Measurements from ENCODE around the gene GPR39. TPM values are rescaled to one million over a fixed set of nuclear protein-coding genes. Genes with fewer than 3 reads are reported as not detected.

The GPR39 gene
- total RNA-seq, 3 donors from 2014 or later (not counting 1 experiment from before 2014, with no cell fraction given), result not detected

GRCh38 chr2:132645176-132645575 lies 228.6 kb downstream of the GPR39 start:
- no peak for TF ChIP-seq CTCF (IDR thresholded peaks at IDR 0.05)
- intact Hi-C loops (cut with micrococcal nuclease), result no loop called here
- H3K4me3 ChIP-seq (ENCODE audit: low read length), result no peak overlapping the region
- no peaks in the 10 kb centered on the region for H3K4me1 Mint-ChIP-seq
- DNase-seq (no peak), ATAC-seq (no peak)
- H3K27me3 ChIP-seq (ENCODE audit: control insufficient read depth, insufficient read depth, low read length), result no peaks in the 10 kb centered on the region
- H3K4me1 ChIP-seq (ENCODE audit: control insufficient read depth, insufficient read depth, low read length), result no peaks in the 10 kb centered on the region
- H3K9me3 ChIP-seq (ENCODE audit: control insufficient read depth, insufficient read depth, low read length), result no peaks in the 10 kb centered on the region
- no peaks in the 10 kb centered on the region for H3K36me3 Mint-ChIP-seq
- no peak overlapping the region for H3K27ac Mint-ChIP-seq
- H3K9me3 Mint-ChIP-seq, result peaks cover 0 to 2% of the 10 kb centered on the region in 2 donors
- no peak overlapping the region for H3K4me3 Mint-ChIP-seq
- H3K27me3 Mint-ChIP-seq (ENCODE audit: low read depth in 2 of 2), result peaks cover 0 to 3% of the 10 kb centered on the region in 2 donors
- no peaks in the 10 kb centered on the region for H3K36me3 ChIP-seq (ENCODE audit: control insufficient read depth, insufficient read depth, low read length)
- no peak overlapping the region for H3K27ac ChIP-seq (ENCODE audit: low read length)
- WGBS (ENCODE audit: insufficient coverage), result 89% methylated on average over 35 of the region's 35 CpGs

DNA sequence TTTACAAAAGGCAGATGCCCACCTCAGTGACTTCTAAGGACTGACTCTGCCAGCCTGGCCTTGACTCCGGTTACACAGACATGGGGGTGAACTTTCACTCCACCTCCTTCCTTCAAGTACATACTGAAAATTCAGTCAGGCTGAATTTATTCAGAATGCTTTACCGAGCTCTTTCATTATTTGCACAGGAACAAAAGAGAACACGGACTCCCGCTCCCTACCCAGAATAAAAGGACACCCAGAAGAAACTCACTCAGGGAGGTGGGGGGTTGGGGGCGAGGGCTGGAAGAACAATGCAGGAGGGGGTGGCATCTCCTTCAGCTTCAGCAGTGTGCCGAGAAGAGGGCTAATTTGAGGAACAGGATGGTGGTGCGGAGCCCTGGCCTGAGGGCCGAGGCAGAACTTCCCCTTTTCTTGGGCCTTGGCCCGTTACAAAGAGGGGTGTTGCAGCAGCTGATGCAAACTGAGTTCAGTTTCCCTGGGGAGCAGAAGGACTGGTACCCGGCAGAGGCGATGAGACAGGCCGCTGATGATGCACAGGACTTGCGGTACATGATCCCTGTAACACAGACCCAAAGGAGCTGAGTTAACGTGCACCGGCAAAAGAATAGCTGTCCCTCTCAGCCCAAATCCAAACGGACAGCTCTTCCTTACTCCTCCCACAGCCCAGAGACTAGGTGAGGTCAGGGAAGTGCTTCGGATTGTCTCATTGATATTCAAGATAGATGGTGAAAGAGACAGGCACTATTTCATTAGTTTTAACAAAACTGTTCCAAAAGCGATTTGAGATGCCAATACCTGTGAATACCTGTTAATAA lies 229.3 kb downstream of the GPR39 start:
- peaks cover 0 to 3% of the 10 kb centered on the region in 2 donors for H3K27me3 Mint-ChIP-seq (ENCODE audit: low read depth in 2 of 2)
- H3K27ac Mint-ChIP-seq, result no peak overlapping the region
- H3K36me3 Mint-ChIP-seq, result no peaks in the 10 kb centered on the region

GRCh38 chr2:132646540-132647108 lies 230.0 kb downstream of the GPR39 start:
- DNase-seq (no peak), ATAC-seq (no peak)
- no peak for TF ChIP-seq CTCF (IDR thresholded peaks at IDR 0.05)
- H3K36me3 ChIP-seq (ENCODE audit: control insufficient read depth, insufficient read depth, low read length), result no peaks in the 10 kb centered on the region
- no peaks in the 10 kb centered on the region for H3K4me1 ChIP-seq (ENCODE audit: control insufficient read depth, insufficient read depth, low read length)
- intact Hi-C loops (cut with micrococcal nuclease), result no loop called here
- peaks cover 0 to 3% of the 10 kb centered on the region in 2 donors for H3K27me3 Mint-ChIP-seq (ENCODE audit: low read depth in 2 of 2)
- no peaks in the 10 kb centered on the region for H3K36me3 Mint-ChIP-seq
- 81% methylated on average over 8 of the region's 8 CpGs for WGBS (ENCODE audit: insufficient coverage)
- H3K4me1 Mint-ChIP-seq, result no peaks in the 10 kb centered on the region
- H3K27ac ChIP-seq (ENCODE audit: low read length), result no peak overlapping the region
- no peaks in the 10 kb centered on the region for H3K9me3 ChIP-seq (ENCODE audit: control insufficient read depth, insufficient read depth, low read length)
- H3K4me3 ChIP-seq (ENCODE audit: low read length), result no peak overlapping the region
- H3K9me3 Mint-ChIP-seq, result peaks cover 0 to 2% of the 10 kb centered on the region in 2 donors
- no peak overlapping the region for H3K27ac Mint-ChIP-seq
- H3K4me3 Mint-ChIP-seq, result no peak overlapping the region
- H3K27me3 ChIP-seq (ENCODE audit: control insufficient read depth, insufficient read depth, low read length), result no peaks in the 10 kb centered on the region

More for the DNA sequence above, 229.3 kb downstream of the GPR39 start:
- no peak overlapping the region for H3K4me3 ChIP-seq (ENCODE audit: low read length)
- intact Hi-C loops (cut with micrococcal nuclease), result no loop called here
- TF ChIP-seq CTCF (IDR thresholded peaks at IDR 0.05), result no peak
- H3K27me3 ChIP-seq (ENCODE audit: control insufficient read depth, insufficient read depth, low read length), result no peaks in the 10 kb centered on the region
- Mint-ChIP-seq H3K4me1 (no peaks in the 10 kb centered on the region), H3K9me3 (peaks cover 0 to 2% of the 10 kb centered on the region in 2 donors), H3K4me3 (no peak overlapping the region)
- ATAC-seq, result no peak
- no peak overlapping the region for H3K27ac ChIP-seq (ENCODE audit: low read length)
- H3K36me3 ChIP-seq (ENCODE audit: control insufficient read depth, insufficient read depth, low read length), result no peaks in the 10 kb centered on the region
- no peaks in the 10 kb centered on the region for H3K9me3 ChIP-seq (ENCODE audit: control insufficient read depth, insufficient read depth, low read length)
- H3K4me1 ChIP-seq (ENCODE audit: control insufficient read depth, insufficient read depth, low read length), result no peaks in the 10 kb centered on the region
- WGBS (ENCODE audit: insufficient coverage), result 43% methylated on average over 15 of the region's 18 CpGs
- no peak for DNase-seq

All from natural killer cell (primary cell).